SU-DHL-6 (cell line): ENCODE data around the gene DDX42.

Experiments used
- CTCF ChIP-seq: fragments of 200-600 bp; sonication (generic); IDR thresholded peaks from one replicate; pipeline ENCODE4 v1.5.1; 2017; ENCODE audit warnings: antibody characterized with exemption, mild to moderate bottlenecking, low read length, moderate library complexity; ENCODE audit not compliant: insufficient read depth, poor library complexity, severe bottlenecking
- EZH2phosphoT487 ChIP-seq: fragments of 200-600 bp; sonication (generic), shearing (Covaris generic); conservative IDR thresholded peaks from 2 replicates; pipeline ENCODE4 v1.6.1; 2018; ENCODE audit warnings: mild to moderate bottlenecking, antibody characterized with exemption, low read length, moderate library complexity, mixed read lengths

- TF ChIP-seq CTCF (no peak), EZH2phosphoT487 (no peak)
Observed at GRCh38 chr17:63751806-63752205, 22.2 kb upstream of the DDX42 start.
